HG03280 (cell line): ENCODE measurements around the gene EPB41L4B.
"Not testable (repeated sequence)": the region's sequence is repeated elsewhere in the genome, so short reads cannot be mapped to it uniquely, and the experiment has no call there.

Experiments used
- ATAC-seq: cut with Tn5 transposase; IDR thresholded peaks from one replicate; pipeline ENCODE4 v1.9.1; 2021; ENCODE audit warnings: mild to moderate bottlenecking, moderate library complexity; ENCODE audit not compliant: unreplicated experiment

EPB41L4B gene

DNA sequence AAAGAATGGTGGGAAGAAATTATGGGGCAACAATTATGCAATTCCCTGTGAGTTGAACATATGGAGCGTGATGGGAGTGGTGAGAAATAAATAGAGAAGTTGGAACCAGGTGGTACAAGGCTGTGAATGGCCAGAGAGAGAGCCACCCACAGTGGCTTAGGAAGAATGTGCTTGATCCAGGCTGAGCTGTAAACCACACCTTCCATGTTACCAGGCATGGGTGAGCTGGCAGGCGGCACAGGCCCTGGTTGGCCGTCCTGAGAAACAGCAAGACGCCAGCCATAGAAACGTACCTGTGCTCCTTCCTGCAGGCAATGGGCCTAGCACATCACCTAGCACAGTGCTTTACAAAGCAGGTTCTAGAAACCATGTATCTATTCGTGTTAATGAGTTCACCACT, 74.3 kb downstream of the EPB41L4B start:
- ATAC-seq = no peak

GRCh38 chr9:109245310-109245897, 75.5 kb downstream of the EPB41L4B start:
- ATAC-seq = no peak

GRCh38 chr9:109244179-109245132, 76.4 kb downstream of the EPB41L4B start:
- ATAC-seq = no peak

GRCh38 chr9:109242741-109243140, 78.1 kb downstream of the EPB41L4B start:
- no peak for ATAC-seq

DNA sequence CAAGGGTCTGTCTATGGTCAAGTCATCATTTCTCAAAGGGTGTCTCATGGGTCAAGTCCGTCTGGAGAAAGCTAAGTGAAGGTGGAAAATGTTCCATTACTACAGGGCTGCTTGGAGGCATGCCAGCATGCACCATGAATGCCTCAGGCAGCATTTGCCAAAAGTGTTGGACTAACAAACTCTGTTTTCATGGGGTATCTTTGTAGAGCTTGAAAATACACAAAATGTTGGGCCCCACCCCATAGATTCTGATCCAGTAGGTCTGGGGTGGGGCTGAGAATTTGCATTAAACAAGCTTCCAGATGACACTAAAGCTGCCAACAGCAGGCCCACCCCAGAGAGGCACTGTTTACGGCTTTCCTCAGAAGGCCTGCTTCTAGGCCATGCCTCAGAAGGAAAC, 78.8 kb downstream of the EPB41L4B start:
- no peak for ATAC-seq

DNA sequence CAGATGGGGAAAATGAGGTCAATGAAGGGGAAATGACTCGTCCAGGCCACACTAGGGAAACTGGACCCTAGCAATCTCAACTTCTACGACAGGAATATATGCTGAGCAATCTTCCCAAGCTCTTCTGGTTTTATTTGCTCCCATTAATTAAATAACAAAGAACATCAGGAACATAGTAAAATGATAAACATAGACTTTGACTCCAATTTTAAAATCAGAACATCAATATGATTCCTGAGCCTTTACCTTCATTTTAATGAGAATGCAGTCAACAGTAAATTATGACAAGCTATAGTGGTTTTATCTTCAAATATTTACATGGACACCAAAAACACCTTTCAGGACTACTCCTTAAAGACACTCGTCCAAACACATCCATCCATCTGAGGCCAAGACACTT, 79.7 kb downstream of the EPB41L4B start:
- ATAC-seq = no peak

DNA sequence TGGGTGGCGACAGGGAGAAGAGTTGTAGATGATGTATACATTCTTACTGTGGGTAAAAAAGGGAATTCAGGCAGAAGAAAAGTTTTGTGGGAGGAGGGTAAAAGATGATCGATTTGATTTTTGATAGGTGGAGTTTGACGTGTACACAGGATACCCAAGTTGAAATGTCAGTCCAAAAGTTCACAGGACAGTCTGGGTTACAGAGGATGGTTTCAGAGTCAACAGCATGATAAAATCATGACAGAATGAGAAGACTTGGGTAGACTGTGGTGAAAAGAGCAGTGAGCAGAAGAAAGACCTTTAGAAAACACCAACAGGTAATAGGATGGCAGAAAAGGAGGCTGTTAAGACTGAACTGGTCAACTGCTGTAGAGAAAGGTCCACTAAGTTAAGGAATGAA, 81.6 kb downstream of the EPB41L4B start:
- ATAC-seq = no peak

- ATAC-seq = no peak
Observed at GRCh38 chr9:109238655-109239054, 82.2 kb downstream of the EPB41L4B start.

DNA sequence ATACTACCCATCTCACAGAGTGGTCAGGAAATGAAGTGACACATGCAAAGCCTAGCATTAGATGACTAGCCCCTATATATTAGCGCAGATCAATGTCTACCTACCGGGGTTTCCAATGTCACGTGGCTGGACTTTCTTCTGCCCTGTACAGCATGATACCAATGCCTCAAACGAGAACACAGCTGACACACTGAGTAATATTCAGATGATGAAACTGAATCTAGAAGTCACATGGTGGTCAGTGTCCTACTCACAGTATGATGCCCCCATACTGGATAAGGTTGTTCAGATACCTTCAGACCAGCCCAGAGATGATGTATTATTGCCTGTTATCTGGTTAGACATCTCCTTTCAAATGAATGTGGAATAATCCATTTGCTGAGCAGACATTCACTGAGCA, 82.7 kb downstream of the EPB41L4B start:
- ATAC-seq = no peak

DNA sequence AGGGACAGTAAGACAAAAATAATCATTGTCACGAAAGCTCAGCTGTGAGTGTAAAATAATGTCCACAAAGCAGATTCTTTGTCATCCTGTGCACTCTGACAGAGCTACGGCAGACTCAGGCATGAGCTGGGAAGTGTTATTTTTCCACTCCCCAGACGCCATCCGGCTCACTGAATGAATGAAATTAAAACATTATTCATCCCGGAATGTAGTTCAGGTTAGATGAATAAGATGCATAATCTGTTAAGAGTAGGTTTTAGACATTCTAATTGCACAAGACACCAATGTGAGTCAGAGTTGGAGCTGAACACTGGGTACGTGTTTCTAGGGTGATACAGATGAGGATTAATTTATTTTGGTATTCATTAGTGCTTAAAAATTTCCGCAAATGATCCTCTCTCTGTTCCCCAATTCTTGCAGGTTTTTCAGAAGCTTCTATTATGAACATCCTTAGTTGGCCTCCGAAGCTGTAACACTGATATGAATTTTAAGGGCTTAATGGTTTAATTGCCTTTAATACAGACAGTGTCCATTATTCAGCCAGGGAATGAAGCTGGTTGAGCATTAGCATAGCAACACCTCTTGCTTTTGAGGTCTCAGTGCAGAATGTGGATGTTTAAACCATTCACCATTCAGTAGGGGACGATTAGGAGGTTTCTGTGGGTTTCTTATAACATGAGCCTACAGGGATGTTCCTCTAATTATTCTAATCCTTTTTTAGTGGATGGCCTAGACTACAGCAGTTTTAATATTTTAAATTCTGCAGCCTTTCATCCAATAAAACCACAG, 88.2 kb downstream of the EPB41L4B start:
- ATAC-seq = no peak

DNA sequence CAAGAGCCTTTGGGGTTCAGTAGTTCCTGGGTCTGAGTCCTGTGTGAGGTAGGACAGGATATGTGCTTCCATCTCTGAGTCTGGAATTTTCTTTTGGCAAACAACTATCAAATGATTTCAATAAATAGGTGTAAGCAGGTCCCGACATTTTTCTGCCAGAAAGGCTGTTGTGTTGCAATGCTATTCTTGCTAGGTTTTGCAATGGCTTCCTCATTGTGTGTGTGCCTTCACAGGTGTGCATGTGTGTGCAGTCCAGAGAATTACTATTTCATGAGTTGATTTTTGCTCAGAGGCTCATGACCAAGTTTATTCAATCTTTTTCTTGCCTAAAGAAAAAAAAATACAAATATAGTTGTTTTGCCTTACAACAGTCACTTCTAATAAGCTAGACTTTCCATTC, 89.3 kb downstream of the EPB41L4B start:
- ATAC-seq = no peak

GRCh38 chr9:109230277-109230676, 90.6 kb downstream of the EPB41L4B start:
- no peak for ATAC-seq

DNA sequence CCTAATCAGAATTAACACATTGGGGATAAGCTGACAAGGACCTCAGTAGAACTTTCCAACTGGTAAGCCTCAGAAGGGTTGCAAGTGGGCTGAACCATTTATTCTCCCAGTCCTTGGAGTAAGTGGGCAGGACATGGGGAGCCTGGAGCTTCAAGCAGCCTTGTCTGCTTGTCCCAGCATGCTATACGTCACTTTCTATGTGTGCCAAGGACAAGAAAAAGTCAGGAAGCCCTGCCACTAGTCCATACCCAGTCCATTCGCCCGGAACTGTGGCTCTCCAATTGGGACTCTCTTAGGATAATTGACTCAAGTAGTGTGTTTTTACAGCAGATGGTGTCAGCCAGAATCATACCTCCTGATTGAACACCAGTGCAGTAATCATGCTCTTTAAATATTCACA, 91.2 kb downstream of the EPB41L4B start:
- no peak for ATAC-seq

DNA sequence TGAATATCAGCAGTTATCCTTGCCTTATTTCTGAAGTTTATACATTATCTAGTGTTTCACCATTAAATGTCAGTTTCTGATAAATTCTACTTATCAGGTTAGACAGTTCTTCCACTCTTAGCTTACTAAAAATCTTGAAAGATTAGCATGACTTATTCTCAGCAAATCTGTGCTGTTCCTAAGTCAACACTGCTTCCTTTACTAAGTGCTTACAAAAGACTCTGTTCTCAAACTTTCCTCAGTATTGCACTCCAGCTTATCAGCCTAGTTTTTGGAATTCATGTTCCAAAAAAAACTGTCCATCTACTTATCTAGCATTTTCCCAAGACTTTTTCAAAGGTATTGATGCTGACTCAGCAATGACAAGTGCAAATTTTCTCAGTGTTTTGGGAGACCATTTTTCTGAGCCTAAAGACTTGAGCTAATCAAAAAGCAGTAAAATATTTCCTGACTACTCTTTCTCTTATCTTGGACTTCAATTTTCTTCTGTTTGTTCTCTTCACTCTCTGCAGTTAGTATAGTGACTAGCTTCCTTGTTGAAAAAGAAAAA, 92.7 kb downstream of the EPB41L4B start:
- no peak for ATAC-seq

DNA sequence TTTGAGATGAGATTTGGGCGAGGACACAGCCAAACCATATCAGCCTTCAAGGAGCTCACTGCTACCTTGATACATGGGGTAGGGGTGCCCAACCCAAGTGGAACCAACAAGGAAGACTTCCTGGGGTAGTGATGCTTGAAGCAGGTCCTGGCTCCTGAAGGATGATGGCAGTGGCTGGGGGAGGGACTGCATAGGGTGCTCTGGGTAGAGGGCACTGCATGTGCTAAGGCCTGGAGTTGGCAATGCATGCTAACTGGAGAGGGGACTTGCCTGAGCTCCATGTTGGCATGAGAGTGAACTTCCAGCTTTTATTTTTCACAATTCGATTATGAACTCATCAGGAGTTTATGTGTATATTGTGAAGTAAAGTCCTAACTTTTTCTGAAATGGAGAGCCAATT, 95.2 kb downstream of the EPB41L4B start:
- ATAC-seq = no peak

GRCh38 chr9:109224751-109225150, 96.1 kb downstream of the EPB41L4B start:
- ATAC-seq = no peak

DNA sequence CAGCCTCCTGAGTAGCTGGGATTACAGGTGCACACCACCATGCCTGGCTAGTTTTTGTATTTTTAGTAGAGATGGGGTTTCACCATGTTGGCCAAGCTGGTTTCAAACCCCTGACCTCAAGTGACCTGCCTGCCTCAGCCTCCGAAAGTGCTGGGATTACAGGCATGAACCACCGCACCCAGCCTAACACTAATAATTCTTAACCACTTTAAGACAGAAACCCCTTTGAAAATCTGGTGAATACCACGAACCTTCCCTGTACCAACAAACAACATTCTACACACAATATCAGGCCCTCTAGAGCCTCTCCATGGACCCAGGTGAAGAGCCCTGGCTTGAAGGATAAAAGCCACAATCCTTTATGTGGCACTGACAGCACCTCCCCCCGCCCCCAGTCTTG, 102.6 kb downstream of the EPB41L4B start:
- ATAC-seq = not testable (repeated sequence)

GRCh38 chr9:109214414-109214813, 106.4 kb downstream of the EPB41L4B start:
- no peak for ATAC-seq

GRCh38 chr9:109213285-109214121, 107.4 kb downstream of the EPB41L4B start:
- no peak for ATAC-seq

GRCh38 chr9:109212768-109213167, 108.1 kb downstream of the EPB41L4B start:
- no peak for ATAC-seq
